AG04449 (cell line): ENCODE data around the gene ECT2L.

ENCODE experiments used
- CTCF ChIA-PET: fragments of 350-600 bp; formaldehyde crosslinking; extraction: SDS; loops from one replicate; lab custom pipeline; 2021; ENCODE audit warnings: antibody characterized with exemption; lab: Yijun Ruan, JAX
- POLR2A ChIA-PET: fragments of 400-600, 350-600 bp; formaldehyde crosslinking; extraction: SDS; loops from one replicate; lab custom pipeline; 2020; ENCODE audit warnings: antibody characterized with exemption, inconsistent platforms; lab: Yijun Ruan, JAX
- DNase-seq: peaks from one replicate; pipeline ENCODE4 v3.0.0-alpha.2; 2010; ENCODE audit warnings: low read depth, low spot score
- H3K4me3 ChIP-seq: 2 replicates; pipeline ENCODE4 v1.5.1; 2011; ENCODE audit warnings: low read depth, mild to moderate bottlenecking, control low read depth, low read length
- TF ChIP-seq, protein P1 (sequence below): IDR thresholded peaks from one replicate; pipeline ENCODE4 v1.5.1; 2011; ENCODE audit warnings: mild to moderate bottlenecking, moderate library complexity, low read length, control low read depth, inconsistent platforms; ENCODE audit not compliant: insufficient read depth; ENCODE audit errors: missing control alignments

The ECT2L gene

DNA sequence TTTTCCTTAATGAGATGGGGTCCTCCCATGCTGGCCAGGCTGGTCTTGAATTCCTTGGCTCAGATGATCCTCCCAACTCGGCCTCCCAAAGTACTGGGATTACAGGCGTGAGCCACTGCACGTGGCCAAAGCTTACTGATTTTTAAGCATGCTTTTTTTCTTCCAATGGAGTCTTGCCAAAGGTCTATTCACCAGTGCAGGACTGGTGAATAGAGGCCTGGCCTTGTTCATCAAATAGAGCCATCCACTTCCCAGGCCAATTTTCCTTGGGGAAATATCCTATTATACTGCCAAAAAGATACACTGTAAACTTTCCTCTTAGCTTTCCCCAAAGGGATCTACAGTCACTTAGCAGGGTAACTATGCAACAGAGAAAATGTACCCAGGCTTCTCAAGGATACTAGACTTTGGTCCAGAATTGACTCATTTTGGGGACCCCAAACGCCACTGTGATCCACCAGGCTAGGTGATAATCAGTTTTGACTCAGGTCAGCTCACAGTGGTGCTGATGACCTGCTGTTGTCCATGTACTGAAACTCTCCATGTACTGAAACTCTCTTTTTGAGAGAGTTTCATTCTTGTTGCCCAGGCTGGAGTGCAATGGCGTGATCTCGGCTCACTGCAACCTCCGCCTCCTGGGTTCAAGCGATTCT lies 100.3 kb downstream of the ECT2L start:
- POLR2A ChIA-PET = no interaction called here
- CTCF ChIA-PET = no interaction called here

DNA sequence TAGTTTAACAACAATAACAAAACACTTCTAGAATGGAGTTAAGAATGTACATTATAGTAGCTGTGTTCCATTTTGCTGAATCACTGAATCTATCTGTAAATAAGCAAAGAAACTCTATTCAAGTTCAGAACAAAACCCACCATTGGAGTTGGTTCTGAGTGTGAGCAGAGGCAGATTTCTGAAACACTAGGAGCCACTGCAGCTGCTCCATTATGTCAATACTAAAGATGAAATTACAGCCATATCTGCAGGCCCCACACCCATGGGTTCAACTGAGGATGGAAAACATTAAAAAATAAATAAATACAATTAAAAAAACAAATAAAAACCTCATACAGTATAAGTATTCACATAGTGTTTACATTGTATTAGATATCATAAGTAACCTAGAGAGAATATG lies 101.1 kb downstream of the ECT2L start:
- POLR2A ChIA-PET = no interaction called here
- H3K4me3 ChIP-seq = no peak overlapping the region
- CTCF ChIA-PET = no interaction called here
- TF ChIP-seq, protein P1, sequence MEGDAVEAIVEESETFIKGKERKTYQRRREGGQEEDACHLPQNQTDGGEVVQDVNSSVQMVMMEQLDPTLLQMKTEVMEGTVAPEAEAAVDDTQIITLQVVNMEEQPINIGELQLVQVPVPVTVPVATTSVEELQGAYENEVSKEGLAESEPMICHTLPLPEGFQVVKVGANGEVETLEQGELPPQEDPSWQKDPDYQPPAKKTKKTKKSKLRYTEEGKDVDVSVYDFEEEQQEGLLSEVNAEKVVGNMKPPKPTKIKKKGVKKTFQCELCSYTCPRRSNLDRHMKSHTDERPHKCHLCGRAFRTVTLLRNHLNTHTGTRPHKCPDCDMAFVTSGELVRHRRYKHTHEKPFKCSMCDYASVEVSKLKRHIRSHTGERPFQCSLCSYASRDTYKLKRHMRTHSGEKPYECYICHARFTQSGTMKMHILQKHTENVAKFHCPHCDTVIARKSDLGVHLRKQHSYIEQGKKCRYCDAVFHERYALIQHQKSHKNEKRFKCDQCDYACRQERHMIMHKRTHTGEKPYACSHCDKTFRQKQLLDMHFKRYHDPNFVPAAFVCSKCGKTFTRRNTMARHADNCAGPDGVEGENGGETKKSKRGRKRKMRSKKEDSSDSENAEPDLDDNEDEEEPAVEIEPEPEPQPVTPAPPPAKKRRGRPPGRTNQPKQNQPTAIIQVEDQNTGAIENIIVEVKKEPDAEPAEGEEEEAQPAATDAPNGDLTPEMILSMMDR = no peak
- DNase-seq = no peak

More for the DNA sequence above, 100.3 kb downstream of the ECT2L start:
- TF ChIP-seq, protein P1 = no peak
- H3K4me3 ChIP-seq = no peak overlapping the region
- DNase-seq = no peak

DNA sequence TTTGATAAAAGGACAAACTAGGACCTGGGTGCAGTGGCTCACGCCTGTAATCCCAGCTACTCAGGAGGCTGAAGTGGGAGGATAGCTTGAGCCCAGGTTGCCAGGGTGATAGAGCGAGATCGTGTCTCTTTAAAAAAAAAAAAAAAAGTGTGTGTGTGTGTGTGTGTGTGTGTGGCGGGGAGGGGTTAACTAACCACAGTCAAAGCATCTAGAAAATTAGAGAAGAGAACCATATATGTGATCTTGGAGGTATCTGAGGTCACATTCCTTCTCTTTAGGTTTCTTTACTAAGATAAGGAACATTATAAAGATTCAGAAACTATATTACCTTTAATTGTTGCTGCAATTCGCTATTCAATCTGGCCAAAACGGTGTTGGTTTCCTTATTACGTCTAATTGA lies 111.3 kb downstream of the ECT2L start:
- no peak overlapping the region for H3K4me3 ChIP-seq
- TF ChIP-seq, protein P1 = no peak
- POLR2A ChIA-PET = no interaction called here
- DNase-seq = no peak
- CTCF ChIA-PET = no interaction called here

DNA sequence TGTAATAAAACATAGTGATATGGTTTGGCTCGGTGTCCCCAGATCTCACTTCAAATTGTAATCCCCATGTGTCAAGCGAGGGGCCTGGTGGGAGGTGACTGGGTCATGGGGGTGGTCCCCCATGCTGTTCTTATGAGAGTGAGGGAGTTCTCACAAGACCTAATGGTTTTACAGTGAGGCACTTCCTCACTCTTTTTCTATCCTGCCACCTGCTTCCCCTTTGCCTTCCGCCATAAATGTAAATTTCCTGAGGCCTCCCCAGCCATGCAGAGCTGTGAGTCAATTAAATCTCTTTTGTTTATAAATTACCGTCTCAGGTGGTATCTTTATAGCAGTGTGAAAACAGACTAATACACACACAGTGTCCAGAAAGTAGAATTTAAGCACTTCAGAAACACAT lies 113.6 kb downstream of the ECT2L start:
- CTCF ChIA-PET = no interaction called here
- no peak for DNase-seq
- H3K4me3 ChIP-seq = no peak overlapping the region
- POLR2A ChIA-PET = no interaction called here
- TF ChIP-seq, protein P1 = no peak

DNA sequence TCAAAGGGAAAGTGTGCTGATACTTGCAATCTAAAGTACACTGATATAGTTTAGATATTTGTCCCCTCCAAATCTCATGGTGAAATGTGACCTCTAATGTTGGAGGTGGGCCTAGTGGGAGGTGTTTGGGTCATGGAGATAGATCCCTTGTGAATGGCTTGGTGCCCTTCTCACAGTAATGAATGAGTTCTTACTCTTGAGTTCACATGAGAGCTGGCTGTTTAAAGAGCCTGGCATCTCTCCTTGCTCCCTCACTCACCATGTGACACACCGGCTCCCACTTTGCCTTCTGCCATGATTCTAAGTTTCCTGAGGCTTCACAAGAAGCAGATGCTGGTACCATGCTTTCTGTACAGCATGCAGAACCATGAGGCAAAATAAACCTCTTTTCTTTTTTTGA lies 114.1 kb downstream of the ECT2L start:
- ChIA-PET CTCF (no interaction called here), POLR2A (no interaction called here)
- DNase-seq = no peak
- no peak overlapping the region for H3K4me3 ChIP-seq
- TF ChIP-seq, protein P1 = no peak

DNA sequence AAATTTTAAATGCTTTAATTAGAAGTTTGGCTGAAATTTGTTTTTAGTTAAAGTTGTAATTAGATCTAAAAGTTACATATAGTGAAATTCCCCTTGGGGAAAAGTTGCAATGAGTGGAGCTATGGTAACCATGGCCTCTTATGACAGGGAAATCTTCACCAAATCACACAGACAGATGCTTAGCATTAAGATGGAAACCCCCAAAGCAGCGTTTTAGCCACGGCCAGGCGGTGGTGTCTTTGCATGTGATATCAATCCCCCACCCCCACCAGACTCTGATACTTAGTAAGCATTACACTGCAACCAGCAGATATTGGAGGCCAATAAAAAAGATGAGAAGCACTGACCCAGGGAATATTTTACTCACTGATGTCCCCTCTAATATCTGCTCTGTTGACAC lies 116.4 kb downstream of the ECT2L start:
- TF ChIP-seq, protein P1 = no peak
- no peak for DNase-seq
- POLR2A ChIA-PET = no interaction called here
- CTCF ChIA-PET = no interaction called here
- no peak overlapping the region for H3K4me3 ChIP-seq
